ENCODE data around the gene SYVN1. TPM values are rescaled to one million over a fixed set of nuclear protein-coding genes. Genes with fewer than 3 reads are reported as not detected.

SYVN1 gene
- total RNA-seq, 4 donors from 2014 or later, result 20.5 to 72.6 (median 51.9) TPM

GRCh38 chr11:65132988-65133700 lies 1.2 kb downstream of the SYVN1 start:
- 32% methylated on average over 18 of the region's 18 CpGs; no CpG with 5 or more reads in 1 of the 2 donors for WGBS, 2 donors (ENCODE audit: low coverage in 1 of 2)
- peaks cover 0 to 41% (median 21%) of the 10 kb centered on the region in 4 donors for H3K36me3 ChIP-seq
- TF ChIP-seq POLR2A (IDR thresholded peaks at IDR 0.05) (peak; percentile 15), POLR2AphosphoS5 (IDR thresholded peaks at IDR 0.05) (peak; percentile 51 to 76 (median 64)), CTCF (IDR thresholded peaks at IDR 0.05) (no peak), EP300 (IDR thresholded peaks at IDR 0.05; ENCODE audit: low read depth) (no peak)
- peak overlapping the region; percentile 94 to 97 (median 95) for H3K27ac ChIP-seq
- no peaks in the 10 kb centered on the region for H3K27me3 ChIP-seq
- intact Hi-C loops (cut with DNase I; ENCODE audit: low total_unique reads) (no loop called here), in situ Hi-C loops (cut with MboI; ENCODE audit: low pct_ligation_motif_present in 1 of 4, low pct_unique_long_range_greater_than_20kb in 1 of 4, low sequenced_read_pairs in 3 of 4) (loop anchor here in 1 of 4 donors (10.0 kb wide), 1 partner anchor 52 kb away; the partner anchor contains the start of gene CAPN1)
- H3K9me3 ChIP-seq, result no peaks in the 10 kb centered on the region
- H3K4me3 ChIP-seq, result peak overlapping the region; percentile 73 to 82 (median 78)
- H3K4me1 ChIP-seq, result peaks cover 17 to 39% (median 31%) of the 10 kb centered on the region in 4 donors
- DNase-seq, result peak; percentile 92

- TF ChIP-seq POLR2A (IDR thresholded peaks at IDR 0.05), result no peak
- TF ChIP-seq POLR2AphosphoS5 (IDR thresholded peaks at IDR 0.05), result no peak
- no peak for TF ChIP-seq EP300 (IDR thresholded peaks at IDR 0.05; ENCODE audit: low read depth)
- no peak for TF ChIP-seq CTCF (IDR thresholded peaks at IDR 0.05)
- in situ Hi-C loops (cut with MboI; ENCODE audit: low pct_ligation_motif_present in 1 of 4, low pct_unique_long_range_greater_than_20kb in 1 of 4, low sequenced_read_pairs in 3 of 4), result loop anchor here in 1 of 4 donors (10.0 kb wide), 1 partner anchor 52 kb away; the partner anchor contains the start of gene CAPN1
- peak overlapping the region; percentile 94 to 97 (median 95) for H3K27ac ChIP-seq
- H3K27me3 ChIP-seq, result no peaks in the 10 kb centered on the region
- peaks cover 0 to 48% (median 25%) of the 10 kb centered on the region in 4 donors for H3K36me3 ChIP-seq
- H3K4me3 ChIP-seq, result peak overlapping the region in 2 of 4 donors; percentile 78 to 82
- peaks cover 17 to 39% (median 31%) of the 10 kb centered on the region in 4 donors for H3K4me1 ChIP-seq
- no peaks in the 10 kb centered on the region for H3K9me3 ChIP-seq
- 69% methylated on average over 10 of the region's 10 CpGs; no CpG with 5 or more reads in 1 of the 2 donors for WGBS, 2 donors (ENCODE audit: low coverage in 1 of 2)
- DNase-seq, result no peak
- intact Hi-C loops (cut with DNase I; ENCODE audit: low total_unique reads), result no loop called here
Measured at GRCh38 chr11:65132238-65132987, 1.9 kb downstream of the SYVN1 start.

DNA sequence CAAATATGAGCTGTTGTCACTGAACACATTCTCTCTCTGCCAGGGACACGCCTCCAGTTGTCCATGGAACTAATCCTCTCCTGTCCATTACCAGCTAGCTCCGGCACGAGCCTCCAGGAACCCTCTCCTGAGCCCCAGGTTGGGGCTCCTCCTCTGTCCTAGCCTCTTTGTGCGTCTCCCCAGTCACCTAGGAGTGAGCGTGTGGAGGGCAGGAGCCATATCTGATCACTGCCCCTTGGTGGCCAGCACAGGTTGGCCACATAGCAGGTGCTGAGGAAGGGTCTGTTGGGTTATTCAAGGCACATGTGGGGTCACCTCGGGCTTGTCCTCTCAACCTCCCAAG lies 2.5 kb downstream of the SYVN1 start:
- H3K4me1 ChIP-seq, result peaks cover 17 to 39% (median 30%) of the 10 kb centered on the region in 4 donors
- intact Hi-C loops (cut with DNase I; ENCODE audit: low total_unique reads), result no loop called here
- in situ Hi-C loops (cut with MboI; ENCODE audit: low pct_ligation_motif_present in 1 of 4, low pct_unique_long_range_greater_than_20kb in 1 of 4, low sequenced_read_pairs in 3 of 4), result loop anchor here in 1 of 4 donors (10.0 kb wide), 1 partner anchor 53 kb away; the partner anchor contains the start of gene CAPN1
- H3K36me3 ChIP-seq, result peaks cover 0 to 52% (median 26%) of the 10 kb centered on the region in 4 donors
- H3K4me3 ChIP-seq, result no peak overlapping the region
- peak overlapping the region in 2 of 4 donors; percentile 51 to 94 for H3K27ac ChIP-seq
- H3K27me3 ChIP-seq, result no peaks in the 10 kb centered on the region
- WGBS, 2 donors (ENCODE audit: low coverage in 1 of 2), result 80% methylated on average over 6 of the region's 6 CpGs; no CpG with 5 or more reads in 1 of the 2 donors
- TF ChIP-seq POLR2A (IDR thresholded peaks at IDR 0.05) (no peak), EP300 (IDR thresholded peaks at IDR 0.05; ENCODE audit: low read depth) (no peak), POLR2AphosphoS5 (IDR thresholded peaks at IDR 0.05) (no peak), CTCF (IDR thresholded peaks at IDR 0.05) (no peak)
- DNase-seq, result no peak
- no peaks in the 10 kb centered on the region for H3K9me3 ChIP-seq

GRCh38 chr11:65131417-65131776 lies 2.9 kb downstream of the SYVN1 start:
- DNase-seq, result no peak
- intact Hi-C loops (cut with DNase I; ENCODE audit: low total_unique reads), result no loop called here
- no peak overlapping the region for H3K4me3 ChIP-seq
- TF ChIP-seq POLR2AphosphoS5 (IDR thresholded peaks at IDR 0.05) (no peak), POLR2A (IDR thresholded peaks at IDR 0.05) (no peak), CTCF (IDR thresholded peaks at IDR 0.05) (no peak), EP300 (IDR thresholded peaks at IDR 0.05; ENCODE audit: low read depth) (no peak)
- no peaks in the 10 kb centered on the region for H3K9me3 ChIP-seq
- in situ Hi-C loops (cut with MboI; ENCODE audit: low pct_ligation_motif_present in 1 of 4, low pct_unique_long_range_greater_than_20kb in 1 of 4, low sequenced_read_pairs in 3 of 4), result loop anchor here in 1 of 4 donors (10.0 kb wide), 1 partner anchor 53 kb away; the partner anchor contains the start of gene CAPN1
- peaks cover 0 to 56% (median 29%) of the 10 kb centered on the region in 4 donors for H3K36me3 ChIP-seq
- no peaks in the 10 kb centered on the region for H3K27me3 ChIP-seq
- 58 to 82% methylated on average over 2 to 3 of the region's 3 CpGs for WGBS, 2 donors (ENCODE audit: low coverage in 1 of 2)
- peaks cover 17 to 34% (median 26%) of the 10 kb centered on the region in 4 donors for H3K4me1 ChIP-seq
- H3K27ac ChIP-seq, result no peak overlapping the region
